HG02970 (cell line): ENCODE results near the gene TBL1XR1.
"Not testable (repeated sequence)": the region's sequence is repeated elsewhere in the genome, so short reads cannot be mapped to it uniquely, and the experiment has no call there.

Experiments
- ATAC-seq: cut with Tn5 transposase; IDR thresholded peaks from one replicate; pipeline ENCODE4 v1.9.1; 2021; ENCODE audit warnings: mild to moderate bottlenecking, moderate library complexity, moderate number of reproducible peaks; ENCODE audit not compliant: unreplicated experiment, low FRiP score

Gene TBL1XR1

DNA sequence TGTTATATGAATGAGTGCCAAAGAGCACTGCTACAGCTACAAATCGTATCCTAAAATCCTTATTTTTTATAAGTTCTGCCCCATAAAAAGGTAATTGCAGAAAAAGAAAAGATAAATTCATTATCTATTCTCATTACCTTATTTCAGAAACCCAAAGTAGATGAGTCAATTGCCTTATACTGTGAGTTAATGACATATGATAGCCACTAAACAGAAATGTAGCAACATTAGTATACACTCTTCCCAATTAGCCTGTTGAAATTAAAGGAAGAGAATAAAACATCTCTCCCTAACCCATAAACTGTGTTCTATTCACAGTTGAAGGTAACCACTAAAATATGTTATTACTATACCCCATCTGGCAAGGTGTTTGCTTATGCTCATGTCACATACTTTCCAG, 11.0 kb downstream of the TBL1XR1 start:
- no peak for ATAC-seq

DNA sequence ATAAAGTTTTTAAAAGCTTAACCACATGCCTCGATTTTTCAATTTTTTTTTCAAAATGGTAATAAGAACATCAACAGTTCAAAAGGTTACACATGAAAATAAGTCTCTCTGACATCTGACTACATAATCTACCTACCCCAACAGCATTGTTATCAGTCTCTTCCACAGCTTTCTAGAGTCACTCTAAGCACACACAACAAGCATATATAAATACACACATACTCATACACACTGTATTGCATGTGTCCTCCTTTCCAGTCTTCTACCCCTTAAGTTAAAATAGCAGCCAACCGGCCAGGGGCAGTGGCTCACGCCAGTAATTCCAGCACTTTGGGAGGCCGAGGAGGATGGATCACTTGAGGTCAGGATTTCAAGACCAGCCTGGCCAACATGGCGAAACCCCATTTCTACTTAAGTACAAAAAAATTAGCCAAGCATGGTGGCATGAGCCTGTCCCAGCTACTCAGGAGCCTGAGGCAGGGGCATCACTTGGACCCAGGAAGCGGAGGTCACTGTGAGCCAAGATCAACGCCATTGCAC, 12.2 kb downstream of the TBL1XR1 start:
- peak; percentile 24 for ATAC-seq

DNA sequence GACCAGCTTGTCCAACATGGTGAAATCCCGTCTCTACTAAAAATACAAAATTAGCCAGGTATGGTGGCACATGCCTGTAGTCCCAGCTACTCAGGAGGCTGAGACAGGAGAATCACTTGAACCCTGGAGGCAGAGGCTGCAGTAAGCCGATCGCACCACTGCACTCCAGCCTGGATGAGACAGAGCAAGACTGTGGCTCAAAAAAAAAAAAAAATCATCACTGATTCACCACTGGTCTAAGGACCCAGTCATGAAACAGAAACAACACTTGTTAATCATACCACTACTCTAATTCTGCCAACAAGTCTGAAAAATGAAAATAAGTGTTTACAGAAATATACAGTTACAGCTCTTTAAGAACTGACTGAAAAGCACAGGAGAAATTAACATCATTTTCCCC, 12.7 kb downstream of the TBL1XR1 start:
- ATAC-seq = peak; percentile 68

DNA sequence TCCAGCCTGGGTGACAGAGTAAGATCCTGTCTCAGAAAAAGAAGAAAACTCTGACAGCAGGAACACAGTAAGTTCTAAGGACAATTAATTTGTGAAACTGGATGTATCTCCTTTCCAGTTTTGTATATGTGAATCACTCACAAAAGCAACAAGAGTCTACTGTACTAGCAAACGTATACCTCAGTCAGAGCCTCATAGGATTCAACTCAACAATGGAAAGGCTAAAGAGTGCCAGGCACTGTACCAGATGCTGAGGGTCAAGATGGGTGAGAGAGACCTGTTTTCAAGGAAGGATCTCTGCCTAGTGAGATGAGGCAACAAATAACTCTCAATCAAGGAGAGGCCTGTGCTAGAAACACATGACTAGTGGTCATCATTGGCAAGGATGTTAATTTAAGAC, 14.9 kb downstream of the TBL1XR1 start:
- ATAC-seq = no peak

DNA sequence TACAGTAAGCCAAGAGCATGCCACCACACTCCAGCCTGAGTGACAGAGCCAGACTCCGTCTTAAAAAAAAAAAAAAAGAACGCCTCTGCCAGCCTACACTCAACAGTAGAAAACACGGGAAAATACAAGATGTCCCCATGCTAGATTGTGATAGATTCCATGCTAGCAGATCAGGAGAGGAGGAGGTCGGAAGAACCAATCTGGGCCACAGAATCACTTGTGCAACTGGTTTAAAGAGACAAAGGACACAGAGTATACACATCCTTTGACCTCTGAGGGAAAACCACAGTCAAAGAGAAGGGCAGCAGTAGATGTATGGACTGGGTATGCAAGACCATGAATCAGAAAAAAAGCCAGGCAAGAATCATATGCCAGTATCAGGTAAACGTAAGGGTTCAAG, 15.9 kb downstream of the TBL1XR1 start:
- no peak for ATAC-seq

DNA sequence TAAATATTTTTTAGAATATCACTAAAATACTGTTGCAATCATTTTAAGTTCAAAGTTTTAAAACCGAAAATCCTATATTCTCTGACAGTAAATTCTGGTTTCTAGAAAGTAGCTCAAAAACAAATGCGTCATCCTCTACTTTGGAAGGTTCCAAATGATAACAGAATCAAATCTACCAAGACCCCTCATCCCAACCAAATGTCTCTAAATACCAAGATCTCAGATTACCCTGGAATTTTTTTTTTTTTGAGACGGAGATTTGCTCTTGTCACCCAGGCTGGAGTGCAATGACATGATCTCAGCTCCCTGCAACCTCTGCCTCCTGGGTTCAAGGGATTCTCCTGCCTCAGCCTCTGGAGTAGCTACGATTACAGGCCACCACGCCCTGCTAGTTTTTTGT, 16.8 kb downstream of the TBL1XR1 start:
- no peak for ATAC-seq

DNA sequence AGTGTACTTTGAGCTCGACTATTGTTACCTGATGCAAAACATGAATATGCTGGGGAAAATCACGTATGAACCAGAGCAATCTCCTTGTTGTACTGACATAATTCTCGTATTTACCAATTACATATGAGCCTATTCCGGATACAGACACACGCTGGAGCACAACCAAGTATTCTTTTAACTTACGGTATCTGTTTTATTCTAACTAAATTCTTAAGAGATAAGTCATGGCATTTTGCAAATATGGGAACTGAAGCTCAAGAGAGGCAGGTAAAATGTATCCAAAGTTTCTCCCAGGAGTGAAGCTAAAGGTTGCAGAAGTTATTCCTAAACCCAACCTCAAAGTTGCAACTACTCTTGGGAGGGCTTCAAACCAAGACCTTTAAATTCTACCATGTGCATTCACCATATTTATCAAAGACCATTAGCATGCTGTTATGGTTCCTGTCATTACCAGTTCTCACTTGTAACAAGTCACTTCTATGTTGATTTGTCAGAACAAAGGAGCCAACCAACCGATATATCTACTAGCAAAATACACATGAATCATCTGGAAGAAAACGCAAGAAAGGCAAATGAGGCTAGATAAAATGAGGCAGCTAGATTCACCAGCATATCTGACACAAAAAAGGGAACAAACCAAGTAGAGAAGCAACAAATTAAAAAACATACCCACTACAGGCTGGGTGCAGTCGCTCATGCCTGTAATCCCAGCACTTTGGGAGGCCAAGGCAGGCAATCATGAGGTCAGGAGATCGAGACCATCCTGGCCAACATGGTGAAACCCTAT, 17.8 kb downstream of the TBL1XR1 start:
- no peak for ATAC-seq

DNA sequence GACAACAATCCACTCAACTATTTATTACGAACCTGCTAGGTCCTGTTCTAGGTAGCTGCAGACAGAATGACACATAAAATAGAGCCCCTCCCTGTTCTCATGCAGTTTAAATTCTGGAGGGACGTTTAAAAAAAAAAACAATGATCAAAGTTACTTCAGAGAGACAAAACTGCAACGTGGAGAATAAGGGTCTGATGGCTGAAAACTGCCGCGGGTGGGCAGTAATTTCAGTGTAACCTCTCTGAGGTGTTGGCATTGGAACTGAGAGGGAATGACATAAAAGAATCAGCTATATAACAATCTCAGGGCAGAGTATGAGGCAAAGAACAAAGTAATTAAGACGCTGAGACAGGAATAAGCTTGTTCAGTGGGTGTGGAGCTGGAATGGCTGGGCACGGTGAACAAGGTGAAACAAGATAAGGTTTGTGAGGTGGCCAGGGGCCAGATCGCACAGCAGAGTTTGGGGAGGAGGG, 19.5 kb downstream of the TBL1XR1 start:
- ATAC-seq = no peak

DNA sequence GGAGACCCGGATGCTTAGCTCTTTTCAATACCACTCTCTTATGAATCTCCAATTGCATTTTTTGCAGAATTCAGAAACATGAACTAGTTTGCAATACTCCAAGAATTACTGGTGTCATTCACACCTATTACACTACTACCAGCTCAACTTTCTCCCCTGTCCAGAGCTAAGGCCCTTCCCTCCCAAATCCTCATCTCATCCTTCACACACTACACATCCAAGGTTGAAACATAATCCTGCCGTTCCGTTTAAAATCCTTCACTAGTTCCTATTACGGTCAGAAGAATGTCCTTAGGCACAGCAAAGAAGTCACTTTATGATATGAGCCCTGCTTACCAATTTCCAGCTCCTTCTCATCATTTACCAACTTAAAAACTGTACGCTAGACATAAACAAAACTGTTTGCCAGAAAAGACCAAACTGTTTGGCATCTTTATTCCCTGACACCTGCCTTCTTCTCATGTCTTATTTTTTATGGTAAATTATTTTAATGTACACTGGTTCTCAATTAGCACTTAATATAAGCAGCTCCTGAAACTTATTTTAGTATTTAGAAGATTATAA, 22.6 kb downstream of the TBL1XR1 start:
- no peak for ATAC-seq

DNA sequence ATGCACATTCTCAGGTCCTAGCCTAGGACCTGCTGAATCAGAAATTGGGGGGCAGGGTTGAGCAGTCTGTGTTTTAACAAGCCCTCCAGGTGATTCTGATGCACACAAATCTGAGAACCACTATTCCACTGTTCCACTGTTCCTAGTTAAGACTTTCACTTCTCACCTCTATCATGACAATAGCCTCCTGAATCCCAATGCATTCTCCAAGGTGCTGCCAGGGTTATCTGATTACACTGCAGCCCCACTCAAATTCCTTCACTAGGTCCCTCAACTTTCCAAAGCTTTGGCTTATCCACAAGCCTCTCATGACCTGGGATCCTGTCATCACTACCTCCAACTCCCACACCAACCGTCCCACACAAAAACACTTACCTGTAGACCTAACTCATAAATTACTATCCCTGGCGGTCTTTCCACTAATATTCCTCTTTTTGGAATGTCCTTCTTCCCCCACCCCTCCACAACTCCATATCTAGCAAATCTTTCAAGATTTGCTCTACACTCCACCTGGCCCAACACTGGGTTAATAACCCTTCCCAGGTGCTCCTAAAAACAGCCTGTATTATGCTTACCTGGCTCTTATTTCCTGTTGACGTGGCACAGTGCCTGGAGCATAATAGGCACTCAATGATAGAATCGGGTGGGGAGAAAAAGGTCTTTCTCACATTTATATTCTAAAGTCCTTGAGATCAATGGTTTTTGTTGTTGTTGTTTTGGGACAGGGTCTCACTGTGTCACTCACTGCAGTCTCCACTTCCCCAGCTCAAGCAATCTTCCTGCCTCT, 27.2 kb downstream of the TBL1XR1 start:
- no peak for ATAC-seq

DNA sequence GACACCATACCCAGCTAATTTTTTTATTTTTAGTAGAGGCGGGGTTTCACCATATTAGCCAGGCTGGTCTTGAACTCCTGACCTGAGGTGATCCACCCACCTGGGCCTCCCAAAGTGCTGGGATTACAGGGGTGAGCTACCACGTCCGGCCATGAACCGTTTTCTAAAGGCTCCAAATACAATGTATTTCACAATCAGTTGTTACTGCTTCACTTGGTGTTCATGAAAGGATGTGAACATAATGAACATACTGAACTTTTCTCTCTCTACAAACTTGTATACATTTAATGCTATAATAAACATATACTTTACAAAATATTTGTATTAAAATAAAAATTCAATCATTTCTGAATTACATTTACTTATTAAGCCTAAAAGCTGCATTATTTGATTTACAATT, 28.9 kb downstream of the TBL1XR1 start:
- ATAC-seq = no peak

DNA sequence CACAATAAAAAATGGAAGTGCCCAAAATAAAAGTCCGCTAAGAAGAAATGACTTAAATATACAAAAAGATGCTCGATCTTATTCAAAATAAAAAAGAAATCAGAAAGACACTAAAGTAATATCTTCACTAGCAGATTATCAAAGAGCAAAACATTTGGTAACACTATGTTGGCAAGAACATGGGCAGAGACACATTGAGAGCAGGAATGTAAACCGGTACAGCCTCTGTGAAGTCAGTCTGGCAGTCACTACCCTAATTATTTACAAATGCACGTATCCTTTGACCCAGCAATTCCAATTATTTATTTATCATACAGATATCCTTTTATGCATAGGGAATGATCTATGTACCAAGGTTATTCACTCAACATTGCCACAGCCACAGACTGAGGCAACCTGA, 34.5 kb downstream of the TBL1XR1 start:
- ATAC-seq = no peak

DNA sequence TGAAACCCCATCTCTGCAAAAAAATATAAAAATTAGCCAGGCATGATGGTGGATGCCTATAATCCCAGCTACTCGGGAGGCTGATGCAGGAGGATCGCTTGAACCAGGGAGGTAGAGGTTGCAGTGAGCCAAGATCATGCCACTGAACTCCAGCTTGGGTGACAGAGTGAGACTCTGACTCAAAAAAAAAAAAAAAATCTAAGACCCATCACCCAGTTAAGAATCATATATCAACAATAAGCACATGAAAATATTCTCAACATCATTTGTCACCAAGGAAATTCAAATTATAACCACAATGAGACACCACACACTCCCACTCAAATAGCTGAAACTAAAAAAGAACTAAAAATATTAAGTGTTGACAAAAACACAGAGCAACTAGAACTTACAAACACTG, 35.7 kb downstream of the TBL1XR1 start:
- ATAC-seq = not testable (repeated sequence)

DNA sequence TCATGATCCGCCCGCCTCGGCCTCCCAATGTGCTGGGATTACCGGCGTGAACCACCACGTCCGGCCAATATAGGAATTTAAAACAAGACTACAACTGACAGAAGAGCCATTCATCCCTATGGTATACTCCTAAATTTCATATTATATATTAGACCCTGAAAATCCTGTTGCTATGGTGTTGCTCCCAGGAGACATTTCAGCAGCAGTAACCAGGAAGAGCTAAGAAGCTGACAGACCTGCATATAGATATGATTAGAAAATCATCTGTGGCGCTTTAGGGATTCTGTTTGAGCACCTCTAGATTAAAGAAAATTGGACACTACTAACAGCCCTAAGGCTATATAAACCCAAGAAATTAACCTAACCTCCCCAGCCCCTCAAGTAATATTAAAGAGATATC, 38.8 kb downstream of the TBL1XR1 start:
- no peak for ATAC-seq

DNA sequence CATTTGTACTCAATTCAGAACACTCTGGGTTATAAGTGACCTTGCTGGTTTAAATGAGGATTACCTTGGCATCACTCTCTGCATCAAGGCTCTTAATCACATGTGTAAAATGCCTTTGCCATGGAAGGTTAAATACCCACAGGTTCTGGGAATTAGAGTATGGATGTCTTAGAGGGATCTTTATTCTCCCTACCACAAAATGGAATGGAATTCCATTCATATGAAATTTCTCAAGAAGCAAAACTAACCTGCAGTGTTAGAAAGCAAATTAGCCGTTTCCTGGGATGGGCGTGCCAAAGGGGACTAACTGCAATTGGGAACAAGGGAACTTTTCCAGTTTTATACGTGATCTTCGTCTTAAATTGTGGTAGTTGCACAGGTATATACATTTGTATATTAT, 39.8 kb downstream of the TBL1XR1 start:
- ATAC-seq = no peak

DNA sequence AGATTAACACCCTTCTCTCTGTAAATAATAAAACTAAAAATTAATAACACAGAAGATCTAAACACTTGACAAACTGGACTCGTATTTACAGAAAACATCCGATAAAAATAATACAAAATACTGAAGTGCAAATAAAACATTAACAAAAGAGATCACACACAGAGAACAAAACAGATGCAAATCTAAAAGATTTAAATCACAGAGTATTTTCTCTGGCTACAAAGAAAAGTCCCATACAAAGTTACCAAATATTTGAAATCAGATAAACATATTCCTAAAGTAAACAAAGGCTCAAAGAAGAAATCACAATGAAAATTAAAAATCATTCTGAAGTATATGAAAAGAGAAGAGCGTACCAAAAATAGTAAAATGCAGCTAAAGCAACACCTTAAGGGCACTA, 42.5 kb downstream of the TBL1XR1 start:
- no peak for ATAC-seq

DNA sequence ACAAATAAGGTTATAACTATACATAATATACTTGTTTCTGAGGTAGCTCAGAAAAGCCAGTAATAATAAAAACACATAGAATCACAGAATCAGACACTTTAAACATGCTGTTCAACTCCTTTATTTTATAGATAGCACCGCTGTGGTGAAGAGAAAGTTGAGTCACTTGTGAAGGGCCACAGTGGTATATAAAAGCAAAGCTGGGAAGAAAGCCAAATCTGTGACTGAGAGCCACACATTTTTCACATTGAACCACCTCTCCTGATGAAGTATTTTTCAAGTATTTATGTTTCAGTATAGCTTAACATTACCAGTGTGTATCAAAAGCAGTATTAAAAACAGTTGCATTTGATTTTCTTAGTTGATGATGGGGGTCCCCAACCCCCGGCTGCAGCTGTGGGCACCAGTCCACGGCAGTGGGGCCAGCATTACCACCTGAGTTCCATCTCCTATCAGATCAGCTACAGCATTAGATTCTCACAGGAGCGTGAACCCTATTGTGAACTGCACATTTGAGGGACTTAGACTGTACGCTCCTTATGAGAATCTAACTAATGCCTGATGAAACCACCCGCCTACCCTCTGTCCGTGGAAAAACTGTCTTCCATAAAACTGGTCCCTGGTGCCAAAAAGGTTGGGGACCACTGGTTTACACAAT, 46.2 kb downstream of the TBL1XR1 start:
- no peak for ATAC-seq

DNA sequence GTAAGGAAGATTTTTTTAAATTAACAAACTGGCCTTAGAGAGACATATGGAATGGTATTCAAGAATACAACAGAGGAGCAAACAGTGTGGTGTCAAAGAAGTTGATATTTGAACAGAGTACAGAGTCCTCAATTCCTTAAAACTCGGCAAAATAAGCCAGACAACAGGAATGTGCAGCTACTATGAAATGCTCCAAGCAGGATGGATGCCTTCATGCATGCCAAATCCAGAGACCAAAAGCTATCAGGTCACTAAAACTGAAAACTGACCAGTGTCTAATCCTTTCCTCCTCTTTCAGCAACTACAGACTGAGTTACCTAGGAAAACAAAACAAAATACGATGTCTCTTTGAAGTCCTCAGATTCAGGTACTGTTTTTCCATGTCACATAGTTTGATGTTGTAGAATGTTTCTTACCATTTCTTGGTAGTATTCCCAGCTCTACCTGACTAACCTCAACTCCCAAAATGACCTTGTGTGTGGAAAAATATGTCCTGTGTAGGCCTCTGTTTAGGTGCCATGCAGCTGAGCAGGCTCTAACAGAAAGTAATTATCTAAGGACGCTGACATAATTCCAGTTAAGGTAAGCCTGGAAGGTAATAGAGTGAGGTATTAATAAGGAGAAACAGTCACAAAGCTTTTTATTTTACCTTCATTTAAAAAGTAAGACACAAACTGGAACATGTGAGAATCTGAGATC, 46.9 kb downstream of the TBL1XR1 start:
- ATAC-seq = no peak

DNA sequence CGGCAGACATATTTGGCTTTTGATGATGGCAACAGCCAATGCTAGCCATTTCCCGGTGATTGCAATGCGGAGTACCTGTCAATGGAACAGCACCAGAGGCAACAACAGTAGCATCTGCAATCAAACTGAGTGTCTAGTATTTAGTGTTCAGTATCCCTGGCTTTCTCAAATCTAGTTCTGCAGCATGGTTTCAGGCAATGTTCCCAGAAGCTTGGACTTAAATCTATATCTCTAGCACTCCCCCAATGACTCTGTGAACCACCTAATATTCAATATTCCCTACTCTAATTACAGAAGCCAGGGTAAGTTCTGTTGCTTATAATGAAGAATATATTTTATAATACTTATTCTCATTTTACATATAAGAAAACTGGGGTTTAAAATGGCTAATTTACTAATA, 48.2 kb downstream of the TBL1XR1 start:
- ATAC-seq = no peak

DNA sequence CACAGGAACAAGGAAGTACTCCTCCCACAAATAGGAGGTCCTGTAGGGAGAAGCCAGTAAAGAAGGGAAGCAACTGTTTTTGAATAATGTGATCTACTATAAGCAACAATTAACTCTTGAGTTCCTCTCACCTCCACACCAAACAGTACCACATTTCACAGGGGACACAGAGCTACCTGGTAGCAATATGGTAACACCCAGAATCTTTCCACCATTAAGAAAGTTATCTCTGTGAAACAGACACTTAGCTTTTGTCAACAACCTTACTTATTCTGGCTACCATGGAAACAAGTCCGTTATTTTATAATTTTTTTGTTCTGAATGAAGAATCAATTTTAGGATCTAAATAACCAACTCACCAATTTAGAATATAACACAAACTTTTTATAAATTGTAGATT, 49.5 kb downstream of the TBL1XR1 start:
- ATAC-seq = no peak
